Hepatocyte (in vitro differentiated cells): Measurements from ENCODE around the gene CAPN15.

Source experiments
- EZH2 ChIP-seq: fragments of 200-600 bp; sonication (generic); IDR thresholded peaks from 2 replicates; pipeline ENCODE4 v1.6.1; 2016; ENCODE audit warnings: antibody characterized with exemption, mild to moderate bottlenecking, borderline replicate concordance
- TF ChIP-seq, protein P1 (sequence below): fragments of 200-600 bp; sonication (generic); IDR thresholded peaks from 2 replicates; pipeline ENCODE4 v1.5.1; 2016; ENCODE audit warnings: antibody characterized with exemption, mild to moderate bottlenecking; ENCODE audit not compliant: poor library complexity

DNA sequence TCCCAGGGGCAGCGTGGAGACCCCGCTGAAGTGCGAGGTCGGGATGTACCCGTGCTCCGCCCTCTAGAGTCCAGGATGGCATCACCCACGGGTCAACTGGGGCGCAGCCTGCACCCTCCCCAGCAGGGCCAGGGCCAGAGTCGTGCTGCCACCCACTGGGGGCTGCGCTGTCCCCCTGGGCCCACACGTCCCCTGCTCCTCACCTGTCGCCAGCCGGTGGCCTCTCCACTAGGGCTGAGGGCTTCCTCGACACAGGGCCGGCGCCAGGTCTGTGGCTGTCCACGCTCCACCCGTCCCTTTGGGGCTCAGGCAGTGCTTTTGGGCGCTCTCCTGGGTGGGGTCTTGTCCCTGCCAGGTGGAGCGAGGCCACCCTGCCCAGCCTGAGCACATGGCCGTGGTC lies 21.1 kb downstream of the CAPN15 start:
- TF ChIP-seq, protein P1, sequence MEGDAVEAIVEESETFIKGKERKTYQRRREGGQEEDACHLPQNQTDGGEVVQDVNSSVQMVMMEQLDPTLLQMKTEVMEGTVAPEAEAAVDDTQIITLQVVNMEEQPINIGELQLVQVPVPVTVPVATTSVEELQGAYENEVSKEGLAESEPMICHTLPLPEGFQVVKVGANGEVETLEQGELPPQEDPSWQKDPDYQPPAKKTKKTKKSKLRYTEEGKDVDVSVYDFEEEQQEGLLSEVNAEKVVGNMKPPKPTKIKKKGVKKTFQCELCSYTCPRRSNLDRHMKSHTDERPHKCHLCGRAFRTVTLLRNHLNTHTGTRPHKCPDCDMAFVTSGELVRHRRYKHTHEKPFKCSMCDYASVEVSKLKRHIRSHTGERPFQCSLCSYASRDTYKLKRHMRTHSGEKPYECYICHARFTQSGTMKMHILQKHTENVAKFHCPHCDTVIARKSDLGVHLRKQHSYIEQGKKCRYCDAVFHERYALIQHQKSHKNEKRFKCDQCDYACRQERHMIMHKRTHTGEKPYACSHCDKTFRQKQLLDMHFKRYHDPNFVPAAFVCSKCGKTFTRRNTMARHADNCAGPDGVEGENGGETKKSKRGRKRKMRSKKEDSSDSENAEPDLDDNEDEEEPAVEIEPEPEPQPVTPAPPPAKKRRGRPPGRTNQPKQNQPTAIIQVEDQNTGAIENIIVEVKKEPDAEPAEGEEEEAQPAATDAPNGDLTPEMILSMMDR: no peak
- TF ChIP-seq EZH2: no peak
